Vagina (tissue), 2 donors: ENCODE data around the gene RAB3IL1.

Source experiments
- CTCF ChIP-seq, 3 experiments: fragments of 450-650 bp in 2 of 3; fragments of 200-600 bp in 1 of 3; sonication (generic) in 1 of 3; IDR thresholded peaks; one replicate each; pipeline ENCODE4 v1.5.1; 2017 to 2019; ENCODE audit warnings: antibody characterized with exemption in 3 of 3, mild to moderate bottlenecking in 2 of 3, moderate library complexity in 2 of 3
- POLR2AphosphoS5 ChIP-seq, 2 donors: sonication (generic); formaldehyde crosslinking; IDR thresholded peaks; one replicate each; pipeline ENCODE4 v1.9.0; 2017; ENCODE audit warnings: antibody characterized with exemption in 2 of 2, mild to moderate bottlenecking in 2 of 2, low read depth in 1 of 2; ENCODE audit not compliant: insufficient read depth in 1 of 2

GRCh38 chr11:61897387-61898246, 19.7 kb downstream of the RAB3IL1 start:
- TF ChIP-seq CTCF (IDR thresholded peaks at IDR 0.05) (peak; percentile 76 to 91 (median 87)), POLR2AphosphoS5 (IDR thresholded peaks at IDR 0.05; ENCODE audit: insufficient read depth in 1 of 2, low read depth in 1 of 2) (no peak)
